Parathyroid adenoma (tissue), 2 donors: ENCODE results near the gene DKKL1.

Experiments
- H2AFZ ChIP-seq: fragments of 300-600 bp; sonication (generic); one replicate; pipeline ENCODE4 v1.7.0; 2017; ENCODE audit warnings: antibody characterized with exemption, mild to moderate bottlenecking
- H3K27ac ChIP-seq: fragments of 300-600 bp; sonication (generic); one replicate; pipeline ENCODE4 v1.7.0; 2017
- H3K27me3 ChIP-seq: fragments of 300-600 bp; sonication (generic); one replicate; pipeline ENCODE4 v1.7.0; 2017; ENCODE audit warnings: low read length; ENCODE audit not compliant: control insufficient read depth, insufficient read depth
- H3K36me3 ChIP-seq: fragments of 300-600 bp; sonication (generic); one replicate; pipeline ENCODE4 v1.7.0; 2017; ENCODE audit warnings: low read length; ENCODE audit not compliant: control insufficient read depth, insufficient read depth
- H3K4me1 ChIP-seq: fragments of 300-600 bp; sonication (generic); one replicate; pipeline ENCODE4 v1.7.0; 2017; ENCODE audit warnings: control low read depth
- H3K4me2 ChIP-seq: fragments of 300-600 bp; sonication (generic); one replicate; pipeline ENCODE4 v1.7.0; 2017; ENCODE audit warnings: low read length
- H3K4me3 ChIP-seq: fragments of 300-600 bp; sonication (generic); one replicate; pipeline ENCODE4 v1.7.0; 2017; ENCODE audit warnings: low read depth, low read length
- H3K79me2 ChIP-seq: fragments of 300-600 bp; sonication (generic); one replicate; pipeline ENCODE4 v1.7.0; 2017; ENCODE audit warnings: control low read depth
- H3K9ac ChIP-seq: fragments of 300-600 bp; sonication (generic); one replicate; pipeline ENCODE4 v1.7.0; 2017; ENCODE audit warnings: mild to moderate bottlenecking
- H3K9me3 ChIP-seq: fragments of 300-600 bp; sonication (generic); one replicate; pipeline ENCODE4 v1.7.0; 2017; ENCODE audit warnings: low read length; ENCODE audit not compliant: control insufficient read depth
- CTCF ChIP-seq: fragments of 300-600 bp; sonication (generic); IDR thresholded peaks from one replicate; pipeline ENCODE4 v1.7.0; 2017; ENCODE audit warnings: antibody characterized with exemption, mild to moderate bottlenecking
- donor health status: primary hyperparathyroidism.

Gene DKKL1

DNA sequence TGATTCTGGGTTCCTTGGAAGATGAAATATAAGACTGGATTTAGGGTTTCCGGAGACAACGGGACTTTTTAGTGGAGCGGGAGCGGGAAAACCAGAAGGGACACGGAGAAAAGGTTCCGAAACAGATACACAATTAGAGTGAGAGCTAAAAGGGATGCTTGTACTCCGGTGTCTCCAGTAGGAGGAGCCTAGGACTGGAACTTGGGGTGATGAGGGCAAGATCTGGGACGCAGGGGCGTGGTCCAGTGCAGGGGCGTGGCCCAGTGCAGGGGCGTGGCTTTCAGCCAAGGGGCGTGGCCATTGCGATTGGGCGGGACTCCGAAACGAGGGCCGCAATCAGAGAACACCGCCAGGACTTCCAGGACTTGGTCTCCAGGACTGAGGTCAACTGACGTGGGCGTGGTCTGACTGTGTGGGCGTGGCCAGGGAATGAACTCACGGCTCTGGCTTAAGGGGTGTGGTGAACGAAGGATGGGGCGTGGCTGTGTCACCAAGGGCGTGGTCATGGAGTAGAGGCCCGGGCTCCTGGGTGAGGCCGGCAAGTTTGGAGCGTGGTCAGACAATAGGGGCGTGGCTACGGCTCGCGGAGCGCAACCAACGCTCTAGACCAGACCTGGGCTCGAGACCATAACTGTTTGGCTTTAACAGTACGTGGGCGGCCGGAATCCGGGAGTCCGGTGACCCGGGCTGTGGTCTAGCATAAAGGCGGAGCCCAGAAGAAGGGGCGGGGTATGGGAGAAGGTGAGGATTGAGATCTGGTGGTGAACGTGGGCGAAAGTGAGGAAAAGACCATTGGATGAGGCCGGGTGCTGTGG, at the start of gene DKKL1:
DKKL1 (plus strand) TSS at position 610 of the 815 bp plus-strand sequence; CDS start at position 732, 122 bp downstream.
- no peak within 1 kb of the TSS for H3K9ac ChIP-seq
- H3K27ac ChIP-seq: peak within 1 kb of the TSS; percentile 59
- H3K27me3 ChIP-seq: no peaks in the 10 kb centered on the region
- TF ChIP-seq CTCF: no peak
- H3K4me1 ChIP-seq: peaks cover 2% of the 10 kb centered on the region
- no peaks in the 10 kb centered on the region for H3K9me3 ChIP-seq
- no peaks in the 10 kb centered on the region for H3K36me3 ChIP-seq
- H3K79me2 ChIP-seq: no peaks in the 10 kb centered on the region
- peak within 1 kb of the TSS; percentile 86 for H3K4me3 ChIP-seq
- H3K4me2 ChIP-seq: peak within 1 kb of the TSS; percentile 95
- peak within 1 kb of the TSS; percentile 85 for H2AFZ ChIP-seq

DNA sequence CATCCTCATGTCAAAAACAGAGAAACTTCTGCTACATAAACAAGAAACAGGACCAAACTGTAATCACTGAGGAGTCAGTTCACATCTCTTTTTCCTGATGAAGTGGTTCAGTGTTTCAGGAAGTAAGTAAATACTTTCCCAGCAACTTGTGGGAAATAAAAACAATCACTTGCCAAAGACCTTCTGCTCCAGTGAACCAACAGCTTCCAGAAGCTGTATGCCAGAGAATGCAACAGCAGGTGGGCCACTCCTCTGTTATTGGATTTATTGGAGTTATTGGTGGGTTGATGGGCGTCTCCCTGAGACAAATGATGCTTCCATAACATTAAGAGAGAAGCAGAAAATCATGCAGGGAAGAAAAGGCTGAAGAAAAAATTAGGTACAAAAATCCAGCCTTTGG, 48.6 kb upstream of the DKKL1 start:
- Histone ChIP-seq H3K4me3 (no peak overlapping the region), H3K27ac (no peak overlapping the region), H3K79me2 (no peaks in the 10 kb centered on the region), H3K27me3 (no peaks in the 10 kb centered on the region), H3K9me3 (no peaks in the 10 kb centered on the region), H3K4me1 (no peaks in the 10 kb centered on the region), H3K9ac (no peak overlapping the region), H3K4me2 (no peak overlapping the region), H3K36me3 (no peaks in the 10 kb centered on the region), H2AFZ (no peak overlapping the region)
- no peak for TF ChIP-seq CTCF

- no peaks in the 10 kb centered on the region for H3K9me3 ChIP-seq
- H3K27me3 ChIP-seq: no peaks in the 10 kb centered on the region
- no peak overlapping the region for H3K4me2 ChIP-seq
- H3K79me2 ChIP-seq: no peaks in the 10 kb centered on the region
- H3K36me3 ChIP-seq: no peaks in the 10 kb centered on the region
- H3K4me3 ChIP-seq: no peak overlapping the region
- no peak for TF ChIP-seq CTCF
- H3K27ac ChIP-seq: no peak overlapping the region
- H3K9ac ChIP-seq: no peak overlapping the region
- H3K4me1 ChIP-seq: no peaks in the 10 kb centered on the region
- no peak overlapping the region for H2AFZ ChIP-seq
Observed at GRCh38 chr19:49316284-49316683, 47.4 kb upstream of the DKKL1 start.

DNA sequence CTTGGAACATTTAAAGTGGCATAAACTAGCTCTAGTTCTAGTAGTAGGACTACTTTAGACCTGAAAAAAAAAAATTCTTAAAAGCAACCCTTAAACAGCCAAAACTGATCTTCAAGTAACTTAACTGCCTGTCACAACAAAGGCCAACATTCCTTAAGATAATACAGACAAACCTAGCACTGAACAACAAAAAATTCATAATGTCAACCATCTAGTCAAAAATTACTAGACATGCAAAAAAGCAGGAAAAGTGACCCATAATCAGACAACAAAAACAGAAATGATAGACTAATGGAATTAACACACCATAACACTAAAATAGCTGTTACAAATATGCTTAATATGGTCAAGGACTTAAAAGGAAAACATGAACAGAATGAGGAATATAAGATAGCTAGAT, 45.4 kb upstream of the DKKL1 start:
- no peaks in the 10 kb centered on the region for H3K79me2 ChIP-seq
- no peak overlapping the region for H3K9ac ChIP-seq
- H3K36me3 ChIP-seq: no peaks in the 10 kb centered on the region
- H3K9me3 ChIP-seq: no peaks in the 10 kb centered on the region
- H2AFZ ChIP-seq: no peak overlapping the region
- H3K4me2 ChIP-seq: no peak overlapping the region
- TF ChIP-seq CTCF: no peak
- H3K27me3 ChIP-seq: no peaks in the 10 kb centered on the region
- H3K27ac ChIP-seq: no peak overlapping the region
- H3K4me3 ChIP-seq: no peak overlapping the region
- no peaks in the 10 kb centered on the region for H3K4me1 ChIP-seq
